Fibroblast of skin of left biceps (primary cell): ENCODE data around the gene NFE2L3.
"Not testable (repeated sequence)": the region's sequence is repeated elsewhere in the genome, so short reads cannot be mapped to it uniquely, and the experiment has no call there.

Source experiments
- DNase-seq, 2 experiments: peaks; one replicate each; pipeline ENCODE4 v3.0.0-alpha.2; 2013; ENCODE audit warnings: low read depth in 2 of 2

The NFE2L3 gene

DNA sequence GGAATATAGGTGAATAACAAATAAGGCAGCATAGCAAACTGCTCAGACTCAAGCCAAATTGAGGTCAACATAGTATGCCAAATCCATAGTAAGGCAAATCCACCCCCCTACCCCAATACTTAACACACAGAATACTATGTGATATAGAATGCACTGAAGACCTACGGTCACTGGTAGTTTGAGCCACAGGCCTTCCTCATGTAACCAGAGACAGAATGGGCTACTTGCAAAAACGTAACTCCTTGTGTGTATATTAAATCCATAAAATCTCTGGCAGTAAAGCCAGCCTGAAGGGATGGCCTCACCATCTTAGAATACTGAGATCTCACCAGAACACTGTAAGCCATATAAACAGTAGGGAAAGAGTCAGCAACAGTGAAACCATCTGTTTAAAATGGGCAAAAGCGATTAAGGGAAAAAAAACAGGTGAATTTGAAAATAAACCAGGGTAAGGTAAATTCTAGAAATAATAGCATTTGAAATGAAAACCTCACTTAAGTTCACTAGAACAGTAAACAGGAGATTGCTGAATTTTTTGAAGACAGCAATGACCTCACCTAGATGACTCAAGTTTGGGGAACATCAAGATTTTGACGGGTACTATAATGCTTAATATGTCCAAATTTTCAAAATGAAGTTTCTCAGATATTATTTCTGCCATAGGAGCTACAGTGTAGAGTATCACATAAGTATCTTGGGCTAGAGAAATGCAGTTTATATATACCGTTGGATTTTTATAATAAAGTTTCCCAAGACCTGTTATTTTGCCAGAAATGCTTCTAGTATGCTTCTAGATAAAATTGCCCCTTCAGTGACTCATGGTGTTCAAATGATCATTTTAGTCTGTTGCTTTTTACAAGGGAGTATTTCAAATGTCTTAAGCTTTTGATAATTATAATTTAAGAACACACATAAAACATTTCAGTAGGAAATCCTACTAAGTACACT is 34.6 kb downstream of the NFE2L3 start:
- DNase-seq = no peak

- no peak for DNase-seq
These were observed 35.6 kb downstream of the NFE2L3 start for GRCh38 chr7:26187380-26188205.

GRCh38 chr7:26188206-26188956 is 36.4 kb downstream of the NFE2L3 start:
- no peak for DNase-seq

- no peak for DNase-seq
These were observed 37.1 kb downstream of the NFE2L3 start for GRCh38 chr7:26188957-26189541.

DNA sequence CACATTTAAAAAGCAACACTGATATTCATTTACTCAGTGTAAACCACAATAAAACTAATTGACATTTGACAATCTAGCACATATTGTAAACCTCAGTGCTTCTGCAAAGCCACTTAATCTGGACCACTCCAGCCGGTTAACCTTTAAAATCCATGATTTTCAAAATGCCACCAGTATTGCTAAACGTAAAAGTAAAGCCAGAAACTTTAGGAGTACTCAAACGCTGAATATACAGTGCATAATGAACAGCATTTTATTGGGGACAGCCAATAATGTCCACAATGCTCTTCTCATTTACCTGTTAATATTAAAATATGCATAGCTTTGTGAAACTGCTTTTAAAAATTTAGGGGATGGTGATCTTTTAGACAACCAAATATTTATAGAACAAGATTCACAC is 37.7 kb downstream of the NFE2L3 start:
- no peak for DNase-seq

DNA sequence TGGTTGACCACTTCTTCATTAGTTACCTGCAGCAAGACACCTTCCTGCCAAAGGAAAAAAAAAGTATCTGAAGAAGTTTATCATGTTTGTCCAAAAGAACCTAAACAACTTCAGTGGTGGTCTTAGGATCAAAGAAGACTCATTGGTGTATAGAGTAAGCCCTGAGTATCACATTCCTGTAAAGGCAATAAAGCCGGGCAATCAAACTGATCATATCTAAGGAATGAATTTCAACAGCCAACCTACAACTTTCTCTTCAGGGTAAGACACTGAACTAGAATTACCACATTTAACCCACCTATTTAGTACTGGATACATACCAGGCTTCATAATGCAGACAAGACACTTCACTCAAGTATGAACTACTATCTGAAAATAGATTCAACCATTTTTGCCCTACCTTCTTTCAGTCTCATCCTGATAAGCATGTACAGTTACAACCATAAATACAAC is 38.4 kb downstream of the NFE2L3 start:
- DNase-seq = no peak

GRCh38 chr7:26191233-26191973 is 39.4 kb downstream of the NFE2L3 start:
- DNase-seq = no peak

DNA sequence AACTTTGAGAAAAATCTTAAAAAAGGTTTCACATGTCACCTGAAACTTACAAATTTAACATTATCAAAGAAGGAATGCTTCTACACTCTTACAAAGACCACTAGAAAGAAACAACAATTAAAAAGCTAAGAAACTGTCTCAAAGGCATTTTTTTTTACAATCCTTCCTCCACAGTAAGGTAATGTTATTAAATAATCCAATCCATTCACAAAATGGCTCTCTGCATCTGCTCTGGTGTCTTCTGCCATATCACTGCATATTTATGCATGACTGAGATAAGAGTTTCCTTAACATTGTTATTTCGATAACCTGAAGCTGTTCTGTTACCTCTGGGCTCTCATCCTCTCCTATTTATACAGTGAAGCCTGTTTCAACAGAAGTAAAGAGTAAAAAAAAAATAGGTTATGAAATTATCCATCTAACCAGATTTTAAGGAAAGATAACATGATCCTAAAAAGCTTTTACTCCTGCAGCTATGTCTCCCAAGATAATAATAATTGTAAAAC is 40.0 kb downstream of the NFE2L3 start:
- DNase-seq = no peak

- no peak for DNase-seq
These were observed 40.6 kb downstream of the NFE2L3 start for GRCh38 chr7:26192485-26193087.

GRCh38 chr7:26193432-26194207 is 41.6 kb downstream of the NFE2L3 start:
- DNase-seq = no peak

GRCh38 chr7:26194764-26195163 is 42.8 kb downstream of the NFE2L3 start:
- not testable (repeated sequence) for DNase-seq

DNA sequence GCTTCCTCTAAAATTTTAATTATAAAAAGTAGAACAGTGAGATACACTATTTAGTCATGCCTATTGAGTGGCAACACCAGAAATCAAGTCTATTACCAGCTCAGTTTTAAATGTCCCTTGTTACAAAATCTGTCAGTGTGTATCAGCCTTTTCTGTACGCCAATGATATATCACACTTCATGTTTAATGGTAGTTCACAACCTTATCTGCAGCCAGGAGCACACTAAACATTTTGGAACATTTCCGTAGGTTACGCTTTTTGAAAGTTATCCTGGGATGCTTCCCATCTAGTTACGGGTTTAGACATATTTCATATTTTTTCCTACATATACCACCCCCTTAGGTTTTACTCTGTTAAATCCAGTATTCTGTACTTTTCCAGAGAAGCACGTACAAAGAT is 43.2 kb downstream of the NFE2L3 start:
- no peak for DNase-seq

- no peak for DNase-seq
These were observed 44.1 kb downstream of the NFE2L3 start for GRCh38 chr7:26195867-26196657.

GRCh38 chr7:26197153-26198115 is 45.4 kb downstream of the NFE2L3 start:
- no peak for DNase-seq

DNA sequence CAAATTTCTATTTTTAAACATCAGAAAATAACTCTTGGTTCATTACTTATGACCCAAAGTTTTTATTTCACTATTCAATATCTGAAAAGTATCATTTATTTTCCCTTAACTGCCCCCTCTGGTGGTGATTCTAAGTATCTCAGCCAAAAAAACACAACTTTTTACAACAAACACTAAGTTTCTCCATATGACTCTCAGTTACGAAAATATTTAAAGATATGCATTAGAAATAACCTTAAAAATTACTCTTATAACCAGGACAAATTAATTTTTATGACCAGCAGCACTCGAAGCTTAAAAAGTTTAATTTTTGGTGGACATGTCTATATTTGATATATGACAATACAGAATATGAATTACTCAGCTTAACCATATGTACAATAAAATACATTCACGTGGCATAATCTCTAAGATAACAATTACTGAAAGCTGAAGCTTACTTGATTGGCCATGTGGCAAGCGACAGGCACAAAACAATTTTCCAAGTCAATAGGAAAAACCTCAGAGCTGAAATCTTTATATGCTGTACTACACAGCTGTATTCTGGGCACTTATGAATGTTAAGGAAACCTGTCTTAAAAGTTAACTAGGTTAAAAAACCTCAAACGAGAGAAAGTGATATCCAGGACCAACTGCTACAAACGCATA is 46.3 kb downstream of the NFE2L3 start:
- no peak for DNase-seq

DNA sequence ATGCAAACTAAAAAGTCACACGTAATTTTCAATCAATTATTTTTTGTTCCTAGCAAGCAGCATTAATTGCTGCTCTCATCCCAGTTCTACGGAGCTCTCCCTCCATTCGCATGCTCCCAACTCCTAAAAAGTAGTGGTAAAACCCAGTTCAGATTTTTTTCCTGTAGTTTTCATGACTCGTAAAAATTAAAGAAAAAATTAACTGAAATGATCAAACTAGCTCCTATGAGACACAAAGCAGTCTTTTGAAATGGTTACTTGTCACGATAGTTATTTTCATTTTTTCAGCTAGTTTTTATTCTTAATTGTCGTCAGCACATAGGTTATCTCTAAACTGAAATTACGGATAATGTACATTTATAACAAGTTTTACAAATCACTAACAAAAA is 46.8 kb downstream of the NFE2L3 start:
- DNase-seq = no peak
